ENCODE measurements around the gene HLA-DOA.

The HLA-DOA gene

GRCh38 chr6:32973144-32974015 lies 36.0 kb downstream of the HLA-DOA start:
- WGBS (ENCODE audit: extremely low coverage, insufficient coverage, insufficient read length), result no CpG with 5 or more reads among the region's 23 CpGs
- Histone ChIP-seq H3K27me3 (ENCODE audit: insufficient read depth, low read length) (no peaks in the 10 kb centered on the region), H3K79me2 (ENCODE audit: control insufficient read depth, insufficient read depth, low read length, poor library complexity) (peaks cover 48% of the 10 kb centered on the region)

GRCh38 chr6:32972353-32973143 lies 36.8 kb downstream of the HLA-DOA start:
- no peak overlapping the region for H2AFZ ChIP-seq (ENCODE audit: insufficient read depth, low read length, poor library complexity)
- DNase-seq, result peak in 1 of 2 donors; percentile 25
- no peak overlapping the region for H2BK12ac ChIP-seq (ENCODE audit: low read length)
- H3K9me3 ChIP-seq (ENCODE audit: insufficient read depth, low read depth, low read length), result peaks cover 2% of the 10 kb centered on the region
- H3K27me3 ChIP-seq (ENCODE audit: insufficient read depth, low read length), result no peaks in the 10 kb centered on the region
- peak overlapping the region; percentile 52 for H3K27ac ChIP-seq (ENCODE audit: low read depth, low read length)
- H2BK5ac ChIP-seq (ENCODE audit: low read depth, low read length, poor library complexity), result peak overlapping the region; percentile 42
- peak overlapping the region; percentile 4 for H4K12ac ChIP-seq (ENCODE audit: low read depth, low read length)
- no peak overlapping the region for H4K8ac ChIP-seq (ENCODE audit: low read depth, low read length)
- H3K79me1 ChIP-seq (ENCODE audit: low read length), result peaks cover 40% of the 10 kb centered on the region
- H3K79me2 ChIP-seq (ENCODE audit: control insufficient read depth, insufficient read depth, low read length, poor library complexity), result peaks cover 52% of the 10 kb centered on the region
- peaks cover 0 to 7% of the 10 kb centered on the region in 2 experiments for H3K4me1 ChIP-seq (ENCODE audit: control insufficient read depth in 1 of 2, insufficient read depth in 2 of 2, low read length in 2 of 2)
- H2AK5ac ChIP-seq (ENCODE audit: low read length), result peak overlapping the region; percentile 3
- H3K14ac ChIP-seq (ENCODE audit: low read length), result peak overlapping the region; percentile 74
- peak overlapping the region; percentile 94 for H3K4ac ChIP-seq (ENCODE audit: low read depth, low read length)
- peaks cover 37 to 42% of the 10 kb centered on the region in 2 experiments for H3K36me3 ChIP-seq (ENCODE audit: control insufficient read depth in 1 of 2, insufficient read depth in 2 of 2, low read length in 2 of 2)
- WGBS (ENCODE audit: extremely low coverage, insufficient coverage, insufficient read length), result no CpG with 5 or more reads among the region's 70 CpGs
- peak overlapping the region; percentile 5 for H2BK120ac ChIP-seq (ENCODE audit: insufficient read depth, low read length, poor library complexity)
- H3K9ac ChIP-seq (ENCODE audit: low read length), result peak overlapping the region; percentile 91
- no peak overlapping the region for H3K23ac ChIP-seq (ENCODE audit: low read length)
- peak overlapping the region; percentile 99 for H3K4me3 ChIP-seq (ENCODE audit: low read depth, low read length)
- no peak overlapping the region for H4K91ac ChIP-seq (ENCODE audit: low read depth, low read length)
- H3K4me2 ChIP-seq (ENCODE audit: low read length), result peak overlapping the region; percentile 76
- H3K18ac ChIP-seq (ENCODE audit: low read length), result peak overlapping the region; percentile 32

More at GRCh38 chr6:32973144-32974015, 36.0 kb downstream of the HLA-DOA start:
- H3K4me3 ChIP-seq (ENCODE audit: low read depth, low read length), result peak overlapping the region; percentile 99
- no peak overlapping the region for H2AFZ ChIP-seq (ENCODE audit: insufficient read depth, low read length, poor library complexity)
- peaks cover 0 to 8% of the 10 kb centered on the region in 2 experiments for H3K4me1 ChIP-seq (ENCODE audit: control insufficient read depth in 1 of 2, insufficient read depth in 2 of 2, low read length in 2 of 2)
- no peak overlapping the region for H2BK5ac ChIP-seq (ENCODE audit: low read depth, low read length, poor library complexity)
- no peak overlapping the region for H3K27ac ChIP-seq (ENCODE audit: low read depth, low read length)
- no peak overlapping the region for H2BK12ac ChIP-seq (ENCODE audit: low read length)
- peak overlapping the region; percentile 76 for H3K4me2 ChIP-seq (ENCODE audit: low read length)
- peaks cover 43 to 50% of the 10 kb centered on the region in 2 experiments for H3K36me3 ChIP-seq (ENCODE audit: control insufficient read depth in 1 of 2, insufficient read depth in 2 of 2, low read length in 2 of 2)
- peak overlapping the region; percentile 74 for H3K14ac ChIP-seq (ENCODE audit: low read length)
- H3K23ac ChIP-seq (ENCODE audit: low read length), result no peak overlapping the region
- peak overlapping the region; percentile 91 for H3K9ac ChIP-seq (ENCODE audit: low read length)
- no peak overlapping the region for H2BK120ac ChIP-seq (ENCODE audit: insufficient read depth, low read length, poor library complexity)
- H2AK5ac ChIP-seq (ENCODE audit: low read length), result no peak overlapping the region
- no peak overlapping the region for H4K91ac ChIP-seq (ENCODE audit: low read depth, low read length)
- H3K9me3 ChIP-seq (ENCODE audit: insufficient read depth, low read depth, low read length), result peaks cover 2% of the 10 kb centered on the region
- peaks cover 35% of the 10 kb centered on the region for H3K79me1 ChIP-seq (ENCODE audit: low read length)
- H4K12ac ChIP-seq (ENCODE audit: low read depth, low read length), result no peak overlapping the region
- peak in 1 of 2 donors; percentile 55 for DNase-seq
- peak overlapping the region; percentile 94 for H3K4ac ChIP-seq (ENCODE audit: low read depth, low read length)
- H3K18ac ChIP-seq (ENCODE audit: low read length), result no peak overlapping the region
- H4K8ac ChIP-seq (ENCODE audit: low read depth, low read length), result no peak overlapping the region

GRCh38 chr6:32971581-32972352 lies 37.6 kb downstream of the HLA-DOA start:
- Histone ChIP-seq H2BK12ac (ENCODE audit: low read length) (no peak overlapping the region), H3K27me3 (ENCODE audit: insufficient read depth, low read length) (no peaks in the 10 kb centered on the region), H3K18ac (ENCODE audit: low read length) (peak overlapping the region; percentile 82), H3K4me1 (ENCODE audit: control insufficient read depth in 1 of 2, insufficient read depth in 2 of 2, low read length in 2 of 2) (peaks cover 0 to 12% of the 10 kb centered on the region in 2 experiments), H4K91ac (ENCODE audit: low read depth, low read length) (peak overlapping the region; percentile 90), H2AK5ac (ENCODE audit: low read length) (peak overlapping the region; percentile 25), H3K9me3 (ENCODE audit: insufficient read depth, low read depth, low read length) (peaks cover 2% of the 10 kb centered on the region), H3K23ac (ENCODE audit: low read length) (no peak overlapping the region), H3K36me3 (ENCODE audit: control insufficient read depth in 1 of 2, insufficient read depth in 2 of 2, low read length in 2 of 2) (peaks cover 31 to 35% of the 10 kb centered on the region in 2 experiments), H2BK5ac (ENCODE audit: low read depth, low read length, poor library complexity) (peak overlapping the region; percentile 82), H3K4me2 (ENCODE audit: low read length) (peak overlapping the region; percentile 87), H3K9ac (ENCODE audit: low read length) (no peak overlapping the region), H3K79me1 (ENCODE audit: low read length) (peaks cover 40% of the 10 kb centered on the region), H3K79me2 (ENCODE audit: control insufficient read depth, insufficient read depth, low read length, poor library complexity) (peaks cover 52% of the 10 kb centered on the region), H3K4me3 (ENCODE audit: low read depth, low read length) (peak overlapping the region; percentile 99), H3K27ac (ENCODE audit: low read depth, low read length) (peak overlapping the region; percentile 100), H4K12ac (ENCODE audit: low read depth, low read length) (peak overlapping the region; percentile 79), H3K14ac (ENCODE audit: low read length) (peak overlapping the region; percentile 90), H3K4ac (ENCODE audit: low read depth, low read length) (peak overlapping the region; percentile 94), H4K8ac (ENCODE audit: low read depth, low read length) (peak overlapping the region; percentile 80), H2BK120ac (ENCODE audit: insufficient read depth, low read length, poor library complexity) (peak overlapping the region; percentile 50), H2AFZ (ENCODE audit: insufficient read depth, low read length, poor library complexity) (no peak overlapping the region)
- WGBS (ENCODE audit: extremely low coverage, insufficient coverage, insufficient read length), result no CpG with 5 or more reads among the region's 58 CpGs
- peak; percentile 100 for DNase-seq

GRCh38 chr6:32971242-32971580 lies 38.2 kb downstream of the HLA-DOA start:
- Histone ChIP-seq H2BK5ac (ENCODE audit: low read depth, low read length, poor library complexity) (peak overlapping the region; percentile 82), H3K27ac (ENCODE audit: low read depth, low read length) (peak overlapping the region; percentile 100), H3K9me3 (ENCODE audit: insufficient read depth, low read depth, low read length) (peaks cover 2% of the 10 kb centered on the region), H3K4ac (ENCODE audit: low read depth, low read length) (peak overlapping the region; percentile 91), H3K27me3 (ENCODE audit: insufficient read depth, low read length) (no peaks in the 10 kb centered on the region), H3K36me3 (ENCODE audit: control insufficient read depth in 1 of 2, insufficient read depth in 2 of 2, low read length in 2 of 2) (peaks cover 26 to 29% of the 10 kb centered on the region in 2 experiments), H3K9ac (ENCODE audit: low read length) (peak overlapping the region; percentile 99), H4K12ac (ENCODE audit: low read depth, low read length) (peak overlapping the region; percentile 79), H3K14ac (ENCODE audit: low read length) (peak overlapping the region; percentile 90), H2AK5ac (ENCODE audit: low read length) (peak overlapping the region; percentile 25), H3K4me3 (ENCODE audit: low read depth, low read length) (peak overlapping the region; percentile 76), H3K4me1 (ENCODE audit: control insufficient read depth in 1 of 2, insufficient read depth in 2 of 2, low read length in 2 of 2) (peaks cover 0 to 12% of the 10 kb centered on the region in 2 experiments), H4K91ac (ENCODE audit: low read depth, low read length) (peak overlapping the region; percentile 90), H3K4me2 (ENCODE audit: low read length) (peak overlapping the region; percentile 87), H3K18ac (ENCODE audit: low read length) (peak overlapping the region; percentile 82), H2BK12ac (ENCODE audit: low read length) (no peak overlapping the region), H2AFZ (ENCODE audit: insufficient read depth, low read length, poor library complexity) (no peak overlapping the region), H2BK120ac (ENCODE audit: insufficient read depth, low read length, poor library complexity) (peak overlapping the region; percentile 50), H4K8ac (ENCODE audit: low read depth, low read length) (peak overlapping the region; percentile 80), H3K79me1 (ENCODE audit: low read length) (peaks cover 40% of the 10 kb centered on the region), H3K23ac (ENCODE audit: low read length) (no peak overlapping the region), H3K79me2 (ENCODE audit: control insufficient read depth, insufficient read depth, low read length, poor library complexity) (peaks cover 52% of the 10 kb centered on the region)
- WGBS (ENCODE audit: extremely low coverage, insufficient coverage, insufficient read length), result no CpG with 5 or more reads among the region's 15 CpGs
- DNase-seq, result peak in 1 of 2 donors; percentile 55

Data from trophoblast cell (in vitro differentiated cells and primary cell).